ENCODE measurements around the gene STARD9. TPM values are rescaled to one million over a fixed set of nuclear protein-coding genes. Genes with fewer than 3 reads are reported as not detected.

The STARD9 gene
- total and polyA plus RNA-seq, 2 of the 4 experiments (the other 2 are of a cell fraction): 2.0 to 3.2 TPM

DNA sequence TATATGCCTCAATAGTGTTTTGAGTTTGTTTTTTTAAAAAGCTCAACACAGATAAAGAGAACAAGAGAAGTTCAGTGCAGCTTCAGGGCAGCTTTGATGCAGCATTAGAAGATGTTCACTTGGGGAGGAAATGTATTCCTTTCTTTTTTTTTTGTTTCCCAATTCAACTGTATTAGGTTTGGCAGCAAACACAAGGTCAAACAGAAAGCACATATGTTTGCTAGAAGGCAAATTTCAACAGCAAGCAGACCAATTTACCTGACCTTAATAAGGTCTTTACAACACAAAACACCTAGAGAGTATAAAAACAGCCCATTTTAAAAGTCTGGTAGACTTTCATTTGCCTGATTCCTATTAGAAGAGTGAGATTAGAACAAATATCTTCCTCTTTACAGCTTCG is 168.8 kb downstream of the STARD9 start:
- no peak overlapping the region for H3K18ac ChIP-seq (ENCODE audit: low read depth, low read length)
- peaks cover 4% of the 10 kb centered on the region; the same call in 1 of the 2 replicates for H3K9me1 ChIP-seq (ENCODE audit: insufficient read depth, low read length)
- H3K56ac ChIP-seq (ENCODE audit: extremely low read depth, insufficient read depth, low read length): no peak overlapping the region
- H3K27ac ChIP-seq (ENCODE audit: insufficient read depth, low read length): no peak overlapping the region
- no peaks in the 10 kb centered on the region for H3K27me3 ChIP-seq (ENCODE audit: control insufficient read depth, insufficient read depth, low read length)
- H3K36me3 ChIP-seq (ENCODE audit: control insufficient read depth, insufficient read depth, low read length): peaks cover 3% of the 10 kb centered on the region; the same call in 1 of the 2 replicates
- H3K4me2 ChIP-seq (ENCODE audit: low read depth, low read length): no peak overlapping the region
- no peaks in the 10 kb centered on the region for H4K20me1 ChIP-seq (ENCODE audit: insufficient read depth, low read length)
- no peak overlapping the region for H2AK9ac ChIP-seq (replicated peaks; ENCODE audit: low read depth, low read length, poor library complexity)
- POLR2A ChIA-PET (ENCODE audit: unreplicated experiment): interaction anchor here (0.7 kb wide), 1 partner anchor 147 kb away, joined by 5 read pairs; no protein-coding TSS in a partner anchor
- no peak overlapping the region for H2AK5ac ChIP-seq (ENCODE audit: low read depth, low read length)
- dilution Hi-C loops (cut with HindIII; ENCODE audit: low sequenced_read_pairs, unreplicated experiment): no loop called here
- DNase-seq (no peak), ATAC-seq (ENCODE audit: low read depth) (no peak)
- TF ChIP-seq BHLHE40 (IDR thresholded peaks at IDR 0.05; ENCODE audit: low read depth, low read length) (no peak), MXI1 (IDR thresholded peaks at IDR 0.05; ENCODE audit: borderline replicate concordance, low read depth, low read length) (no peak), CHD1 (IDR thresholded peaks at IDR 0.05; ENCODE audit: low read depth, low read length) (no peak)
- H2AFZ ChIP-seq (replicated peaks; ENCODE audit: low read length, poor library complexity): no peak overlapping the region
- H2BK120ac ChIP-seq (ENCODE audit: low read depth, low read length): no peak overlapping the region
- in situ Hi-C loops (cut with MboI; ENCODE audit: low sequenced_read_pairs): no loop called here
- no peak overlapping the region for H2BK5ac ChIP-seq (ENCODE audit: low read depth, low read length, poor library complexity, severe bottlenecking)
- H3K14ac ChIP-seq (replicated peaks; ENCODE audit: low read depth, low read length): no peak overlapping the region
- H3K9ac ChIP-seq (ENCODE audit: low read depth, low read length): no peak overlapping the region
- H3K23ac ChIP-seq (ENCODE audit: low read depth, low read length): no peak overlapping the region
- no peaks in the 10 kb centered on the region for H3K4me1 ChIP-seq (ENCODE audit: control insufficient read depth, insufficient read depth, low read length)
- intact Hi-C loops (cut with micrococcal nuclease): no loop called here
- peaks cover 0 to 3% of the 10 kb centered on the region in 2 experiments; a peak in 1 of 4 replicates for H3K79me1 ChIP-seq (ENCODE audit: low read depth in 1 of 2, low read length in 2 of 2)
- no TSS peak for BruUV-seq (replicated peaks)
- H4K8ac ChIP-seq (ENCODE audit: low read depth in 2 of 2, low read length in 2 of 2): no peak overlapping the region
- no peak overlapping the region for H2BK20ac ChIP-seq (ENCODE audit: low read depth, low read length)
- H3K4me3 ChIP-seq (ENCODE audit: insufficient read depth, low read depth, low read length): no peak overlapping the region
- H2BK15ac ChIP-seq (ENCODE audit: low read depth, low read length): no peak overlapping the region
- no peak overlapping the region for H4K5ac ChIP-seq (ENCODE audit: low read depth, low read length)
- no peaks in the 10 kb centered on the region for H3K9me3 ChIP-seq (ENCODE audit: control insufficient read depth, insufficient read depth, low read length)
- no peak overlapping the region for H4K91ac ChIP-seq (ENCODE audit: insufficient read depth, low read depth, low read length)
- WGBS, 2 experiments (ENCODE audit: extremely low coverage in 2 of 2, insufficient read length in 1 of 2): no CpG with 5 or more reads among the region's 1 CpG
- CTCF ChIA-PET: no interaction called here
- no peak overlapping the region for H3K4ac ChIP-seq (ENCODE audit: low read depth, low read length)

Measured in IMR-90 (cell line).